A673 (cell line): ENCODE data around the gene ZNF514. TPM values are rescaled to one million over a fixed set of nuclear protein-coding genes. Genes with fewer than 3 reads are reported as not detected.

ENCODE experiments used
- BruUV-seq: library from RNA; stranded (reverse); fragments of 400-500 nt; replicated peaks from 2 replicates; lab custom pipeline; 2021; lab: Mats Ljungman, UMichigan
- CTCF ChIA-PET: fragments of 300-600 bp; sonication (Branson Sonifier 250); formaldehyde crosslinking; loops from one replicate; lab custom pipeline; 2022; ENCODE audit warnings: antibody characterized with exemption; lab: Charles Lee
- POLR2A ChIA-PET: fragments of 300-600 bp; sonication (Branson Sonifier 250); formaldehyde crosslinking; loops from one replicate; lab custom pipeline; 2022; ENCODE audit warnings: antibody characterized with exemption; ENCODE audit not compliant: low non-redundant PET; lab: Charles Lee
- DNase-seq: peaks from one replicate; pipeline ENCODE4 v3.0.0-alpha.2; 2015; ENCODE audit warnings: low spot score
- H3K27ac ChIP-seq: fragments of 200-600 bp; sonication (generic); 2 replicates; pipeline ENCODE4 v1.5.1; 2016; ENCODE audit warnings: mixed run types, low read depth, mild to moderate bottlenecking, mixed read lengths, antibody characterized with exemption, low read length; ENCODE audit not compliant: poor library complexity, severe bottlenecking
- H3K27me3 ChIP-seq: fragments of 200-600 bp; sonication (generic); replicated peaks from 2 replicates; pipeline ENCODE4 v1.6.1; 2017; ENCODE audit warnings: mixed run types, low read depth, mild to moderate bottlenecking, mixed read lengths, antibody characterized with exemption, low read length; ENCODE audit not compliant: insufficient read depth, poor library complexity
- H3K36me3 ChIP-seq: fragments of 200-600 bp; sonication (generic); 2 replicates; pipeline ENCODE4 v1.6.1; 2016; ENCODE audit warnings: mixed run types, mild to moderate bottlenecking, mixed read lengths, antibody characterized with exemption, low read length; ENCODE audit not compliant: insufficient read depth, poor library complexity, severe bottlenecking
- H3K4me1 ChIP-seq: fragments of 200-600 bp; sonication (generic); 2 replicates; pipeline ENCODE4 v1.6.1; 2017; ENCODE audit warnings: mixed run types, mild to moderate bottlenecking, mixed read lengths, antibody characterized with exemption, low read length; ENCODE audit not compliant: insufficient read depth, poor library complexity, severe bottlenecking
- H3K4me3 ChIP-seq: fragments of 200-600 bp; sonication (generic); 2 replicates; pipeline ENCODE4 v1.5.1; 2016; ENCODE audit warnings: low read depth, mixed run types, mild to moderate bottlenecking, mixed read lengths, low read length; ENCODE audit not compliant: poor library complexity, severe bottlenecking
- H3K9me3 ChIP-seq: fragments of 200-600 bp; sonication (generic); 2 replicates; pipeline ENCODE4 v1.6.1; 2016; ENCODE audit warnings: mixed run types, low read depth, mild to moderate bottlenecking, mixed read lengths, antibody characterized with exemption, low read length; ENCODE audit not compliant: poor library complexity, severe bottlenecking
- EZH2 ChIP-seq: fragments of 200-600 bp; sonication (generic); IDR thresholded peaks from 2 replicates; pipeline ENCODE4 v1.6.1; 2017; ENCODE audit warnings: borderline replicate concordance, low read depth, mild to moderate bottlenecking, mixed read lengths, antibody characterized with exemption, low read length; ENCODE audit not compliant: poor library complexity, severe bottlenecking
- intact Hi-C: fragments of 100-400 bp; cut with micrococcal nuclease; formaldehyde crosslinking; loops from one replicate; pipeline ENCODE4 v1.10.0; 2022; ENCODE audit not compliant: unreplicated experiment
- total RNA-seq: library from RNA; stranded (reverse); gene quantifications from 2 replicates; pipeline ENCODE4 v1.2.3, GENCODE V29; 2021
- TF ChIP-seq, protein P1 (sequence below): fragments of 300-800, 200-600 bp; sonication (generic); conservative IDR thresholded peaks from 2 replicates; pipeline ENCODE4 v1.5.1; 2017; ENCODE audit warnings: low read depth, mild to moderate bottlenecking, antibody characterized with exemption, low read length, moderate library complexity, mixed read lengths

Gene ZNF514
- total RNA-seq, 1 experiment from 2014 or later = 14.4 TPM

DNA sequence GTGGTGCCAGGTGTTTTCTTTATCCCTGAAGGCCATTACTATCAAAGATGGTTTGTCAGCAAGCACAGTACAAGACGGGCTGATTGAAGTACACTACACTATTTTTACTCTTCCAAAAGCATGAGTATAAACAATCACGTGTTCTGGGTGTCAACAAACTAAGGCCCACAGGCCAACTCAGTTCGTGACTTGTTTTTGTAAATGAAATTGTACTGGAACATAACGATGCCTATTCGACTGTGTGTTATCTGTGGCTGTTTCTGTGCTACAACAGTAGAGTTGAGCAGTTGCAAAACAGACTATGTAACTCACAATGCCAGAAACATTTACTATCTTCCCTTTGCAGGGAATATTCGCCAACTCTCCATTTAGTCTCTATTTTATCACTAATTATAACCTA, 50.4 kb downstream of the ZNF514 start:
- DNase-seq = no peak
- no peaks in the 10 kb centered on the region for H3K4me1 ChIP-seq
- no peaks in the 10 kb centered on the region for H3K27me3 ChIP-seq
- no peaks in the 10 kb centered on the region for H3K9me3 ChIP-seq
- ChIA-PET POLR2A (no interaction called here), CTCF (no interaction called here)
- intact Hi-C loops = no loop called here
- no peak overlapping the region for H3K4me3 ChIP-seq
- peaks cover 98% of the 10 kb centered on the region for H3K36me3 ChIP-seq
- no peak overlapping the region for H3K27ac ChIP-seq
- BruUV-seq = no TSS peak
- TF ChIP-seq EZH2 = no peak
- TF ChIP-seq, protein P1, sequence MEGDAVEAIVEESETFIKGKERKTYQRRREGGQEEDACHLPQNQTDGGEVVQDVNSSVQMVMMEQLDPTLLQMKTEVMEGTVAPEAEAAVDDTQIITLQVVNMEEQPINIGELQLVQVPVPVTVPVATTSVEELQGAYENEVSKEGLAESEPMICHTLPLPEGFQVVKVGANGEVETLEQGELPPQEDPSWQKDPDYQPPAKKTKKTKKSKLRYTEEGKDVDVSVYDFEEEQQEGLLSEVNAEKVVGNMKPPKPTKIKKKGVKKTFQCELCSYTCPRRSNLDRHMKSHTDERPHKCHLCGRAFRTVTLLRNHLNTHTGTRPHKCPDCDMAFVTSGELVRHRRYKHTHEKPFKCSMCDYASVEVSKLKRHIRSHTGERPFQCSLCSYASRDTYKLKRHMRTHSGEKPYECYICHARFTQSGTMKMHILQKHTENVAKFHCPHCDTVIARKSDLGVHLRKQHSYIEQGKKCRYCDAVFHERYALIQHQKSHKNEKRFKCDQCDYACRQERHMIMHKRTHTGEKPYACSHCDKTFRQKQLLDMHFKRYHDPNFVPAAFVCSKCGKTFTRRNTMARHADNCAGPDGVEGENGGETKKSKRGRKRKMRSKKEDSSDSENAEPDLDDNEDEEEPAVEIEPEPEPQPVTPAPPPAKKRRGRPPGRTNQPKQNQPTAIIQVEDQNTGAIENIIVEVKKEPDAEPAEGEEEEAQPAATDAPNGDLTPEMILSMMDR = no peak

DNA sequence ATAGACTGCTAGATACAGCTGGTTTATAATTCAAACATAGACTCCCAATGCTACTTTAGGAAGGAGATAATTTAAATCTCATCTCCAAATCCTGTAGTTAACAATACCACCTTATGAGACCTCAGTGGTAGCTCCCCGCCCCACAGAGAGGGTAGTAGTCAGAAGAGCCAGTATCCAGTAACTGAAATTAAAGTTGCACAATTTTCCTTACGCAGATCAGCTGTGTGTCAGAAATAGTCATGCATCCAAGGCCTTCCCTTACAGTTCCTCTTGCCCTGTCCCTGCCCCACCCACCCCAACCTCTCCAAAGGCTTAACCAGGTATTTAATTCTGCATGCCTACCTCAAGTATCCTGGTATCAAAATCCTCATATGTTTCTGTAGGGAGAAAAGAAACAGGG, 53.6 kb downstream of the ZNF514 start:
- Histone ChIP-seq H3K4me1 (no peaks in the 10 kb centered on the region), H3K4me3 (no peak overlapping the region), H3K9me3 (no peaks in the 10 kb centered on the region), H3K36me3 (peaks cover 95% of the 10 kb centered on the region), H3K27me3 (no peaks in the 10 kb centered on the region), H3K27ac (no peak overlapping the region)
- ChIA-PET POLR2A (no interaction called here), CTCF (no interaction called here)
- intact Hi-C loops = no loop called here
- BruUV-seq = no TSS peak
- TF ChIP-seq, protein P1 = no peak
- TF ChIP-seq EZH2 = no peak
- no peak for DNase-seq

GRCh38 chr2:95104606-95105005, 55.0 kb downstream of the ZNF514 start:
- H3K4me3 ChIP-seq = no peak overlapping the region

More at GRCh38 chr2:95104606-95105005, 55.0 kb downstream of the ZNF514 start:
- POLR2A ChIA-PET = no interaction called here
- Histone ChIP-seq H3K27ac (no peak overlapping the region), H3K27me3 (no peaks in the 10 kb centered on the region), H3K36me3 (peaks cover 95% of the 10 kb centered on the region), H3K9me3 (no peaks in the 10 kb centered on the region), H3K4me1 (no peaks in the 10 kb centered on the region)
- no peak for DNase-seq
- intact Hi-C loops = no loop called here
- CTCF ChIA-PET = interaction anchor here (0.6 kb wide), 1 partner anchor 12 kb away, joined by 3 read pairs; no protein-coding TSS in a partner anchor
- no peak for TF ChIP-seq EZH2
- TF ChIP-seq, protein P1 = no peak
- no TSS peak for BruUV-seq
